ENCODE data around the gene AURKA.

Gene AURKA

DNA sequence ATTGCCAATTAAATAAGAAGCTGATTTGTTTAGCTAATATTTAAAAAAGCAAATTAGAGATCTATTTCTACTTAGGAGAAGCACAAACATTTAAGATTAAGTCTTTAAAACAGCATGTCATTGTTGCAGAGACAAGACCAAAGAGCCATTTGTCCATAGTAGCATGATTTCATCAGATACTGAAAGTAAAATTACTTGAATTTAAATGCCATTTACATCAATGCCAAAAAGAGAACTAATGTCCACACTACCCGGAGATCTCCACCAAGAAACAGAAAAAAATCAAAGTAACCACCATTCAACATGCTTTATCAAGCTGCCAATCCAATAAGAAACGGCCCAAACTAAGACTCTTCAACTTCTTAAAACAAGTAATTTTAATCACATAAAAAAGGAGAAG is 15.7 kb downstream of the AURKA start:
- TF ChIP-seq, protein P1, sequence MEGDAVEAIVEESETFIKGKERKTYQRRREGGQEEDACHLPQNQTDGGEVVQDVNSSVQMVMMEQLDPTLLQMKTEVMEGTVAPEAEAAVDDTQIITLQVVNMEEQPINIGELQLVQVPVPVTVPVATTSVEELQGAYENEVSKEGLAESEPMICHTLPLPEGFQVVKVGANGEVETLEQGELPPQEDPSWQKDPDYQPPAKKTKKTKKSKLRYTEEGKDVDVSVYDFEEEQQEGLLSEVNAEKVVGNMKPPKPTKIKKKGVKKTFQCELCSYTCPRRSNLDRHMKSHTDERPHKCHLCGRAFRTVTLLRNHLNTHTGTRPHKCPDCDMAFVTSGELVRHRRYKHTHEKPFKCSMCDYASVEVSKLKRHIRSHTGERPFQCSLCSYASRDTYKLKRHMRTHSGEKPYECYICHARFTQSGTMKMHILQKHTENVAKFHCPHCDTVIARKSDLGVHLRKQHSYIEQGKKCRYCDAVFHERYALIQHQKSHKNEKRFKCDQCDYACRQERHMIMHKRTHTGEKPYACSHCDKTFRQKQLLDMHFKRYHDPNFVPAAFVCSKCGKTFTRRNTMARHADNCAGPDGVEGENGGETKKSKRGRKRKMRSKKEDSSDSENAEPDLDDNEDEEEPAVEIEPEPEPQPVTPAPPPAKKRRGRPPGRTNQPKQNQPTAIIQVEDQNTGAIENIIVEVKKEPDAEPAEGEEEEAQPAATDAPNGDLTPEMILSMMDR (IDR thresholded peaks at IDR 0.05; ENCODE audit: low read depth, low read length, missing control alignments): no peak
- no peak for DNase-seq (ENCODE audit: low read depth)
- in situ Hi-C loops (cut with HindIII; ENCODE audit: low sequenced_read_pairs): no loop called here
- H3K4me3 ChIP-seq (ENCODE audit: low read depth, low read length): no peak overlapping the region

DNA sequence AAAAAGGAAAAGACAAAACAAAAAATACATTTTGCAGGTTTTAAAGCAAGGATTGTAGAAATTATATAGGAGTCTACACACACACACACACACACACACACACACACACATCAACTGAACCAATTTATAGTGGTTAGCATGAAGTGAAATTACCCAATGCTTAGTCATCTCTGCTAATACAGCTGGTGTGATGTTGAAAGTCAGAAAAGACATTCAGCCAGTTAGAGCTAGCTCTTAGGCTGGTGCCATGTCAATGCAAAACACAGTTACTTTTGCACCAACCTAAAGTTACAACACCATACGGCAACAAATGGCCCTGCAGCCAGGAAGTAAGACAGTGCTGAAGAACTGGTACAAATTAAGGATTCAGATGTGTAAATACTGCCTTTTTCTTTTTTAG is 18.1 kb downstream of the AURKA start:
- H3K4me3 ChIP-seq (ENCODE audit: low read depth, low read length): no peak overlapping the region
- TF ChIP-seq, protein P1 (IDR thresholded peaks at IDR 0.05; ENCODE audit: low read depth, low read length, missing control alignments): no peak
- peak; percentile 70 for DNase-seq (ENCODE audit: low read depth)
- in situ Hi-C loops (cut with HindIII; ENCODE audit: low sequenced_read_pairs): no loop called here

DNA sequence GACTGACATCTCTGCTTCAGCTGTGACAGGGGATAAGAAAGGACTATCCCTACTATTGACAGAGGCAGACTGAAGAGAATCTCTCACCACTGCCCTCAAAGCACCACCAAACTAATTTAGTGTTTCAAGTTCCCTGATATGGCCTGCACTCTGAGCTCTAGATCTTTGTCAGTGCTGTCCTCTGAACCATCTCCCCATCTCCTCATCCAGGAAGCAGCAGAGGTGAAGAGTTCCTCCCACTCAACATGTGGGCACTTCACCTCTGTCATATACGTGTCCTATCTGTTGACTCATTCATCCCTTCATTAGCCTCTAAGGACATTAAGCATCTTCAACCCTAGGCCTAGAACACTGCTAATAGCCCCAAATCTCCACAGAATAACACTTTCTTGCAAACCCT is 19.2 kb downstream of the AURKA start:
- in situ Hi-C loops (cut with HindIII; ENCODE audit: low sequenced_read_pairs): no loop called here
- DNase-seq (ENCODE audit: low read depth): no peak
- no peak overlapping the region for H3K4me3 ChIP-seq (ENCODE audit: low read depth, low read length)
- TF ChIP-seq, protein P1 (IDR thresholded peaks at IDR 0.05; ENCODE audit: low read depth, low read length, missing control alignments): no peak

DNA sequence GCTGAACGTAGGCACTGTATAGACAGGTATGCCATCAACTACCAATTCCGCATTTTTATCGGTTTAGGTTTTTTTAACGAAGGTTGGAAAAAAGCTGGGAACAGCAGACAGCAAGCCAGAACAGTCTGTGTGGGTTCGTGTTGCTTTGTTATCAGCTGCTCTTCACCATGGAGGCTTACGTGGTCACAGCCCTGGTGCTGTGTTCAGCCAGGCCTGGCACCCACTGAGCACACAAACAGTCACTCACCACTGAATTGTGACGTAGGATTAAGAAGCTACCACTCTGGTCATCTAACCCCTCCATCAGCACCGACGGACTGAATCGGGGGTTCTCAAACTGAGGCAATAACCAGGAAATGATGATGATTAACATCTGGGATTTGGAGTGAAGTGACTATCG is 20.0 kb downstream of the AURKA start:
- TF ChIP-seq, protein P1 (IDR thresholded peaks at IDR 0.05; ENCODE audit: low read depth, low read length, missing control alignments): no peak
- no peak overlapping the region for H3K4me3 ChIP-seq (ENCODE audit: low read depth, low read length)
- DNase-seq (ENCODE audit: low read depth): no peak
- in situ Hi-C loops (cut with HindIII; ENCODE audit: low sequenced_read_pairs): no loop called here

DNA sequence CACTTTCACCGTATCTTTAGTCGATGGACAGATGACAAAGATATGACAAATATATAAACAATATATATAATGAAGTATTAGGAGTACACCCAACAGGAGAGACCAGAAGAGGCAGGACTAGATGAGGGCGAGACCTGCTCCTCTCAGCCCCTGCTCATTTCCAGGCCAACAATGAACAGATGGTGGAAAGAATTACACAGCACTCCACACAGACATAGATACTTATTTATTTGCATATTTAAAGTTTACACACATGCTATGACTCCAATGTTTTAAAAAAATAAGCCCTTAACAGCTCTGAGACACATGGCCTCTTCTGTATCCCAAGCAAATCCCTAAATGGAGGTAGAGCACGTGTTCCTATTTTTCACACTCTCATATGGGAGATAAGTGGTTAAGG is 22.8 kb downstream of the AURKA start:
- H3K4me3 ChIP-seq (ENCODE audit: low read depth, low read length): no peak overlapping the region
- DNase-seq (ENCODE audit: low read depth): no peak
- in situ Hi-C loops (cut with HindIII; ENCODE audit: low sequenced_read_pairs): no loop called here
- TF ChIP-seq, protein P1 (IDR thresholded peaks at IDR 0.05; ENCODE audit: low read depth, low read length, missing control alignments): no peak

DNA sequence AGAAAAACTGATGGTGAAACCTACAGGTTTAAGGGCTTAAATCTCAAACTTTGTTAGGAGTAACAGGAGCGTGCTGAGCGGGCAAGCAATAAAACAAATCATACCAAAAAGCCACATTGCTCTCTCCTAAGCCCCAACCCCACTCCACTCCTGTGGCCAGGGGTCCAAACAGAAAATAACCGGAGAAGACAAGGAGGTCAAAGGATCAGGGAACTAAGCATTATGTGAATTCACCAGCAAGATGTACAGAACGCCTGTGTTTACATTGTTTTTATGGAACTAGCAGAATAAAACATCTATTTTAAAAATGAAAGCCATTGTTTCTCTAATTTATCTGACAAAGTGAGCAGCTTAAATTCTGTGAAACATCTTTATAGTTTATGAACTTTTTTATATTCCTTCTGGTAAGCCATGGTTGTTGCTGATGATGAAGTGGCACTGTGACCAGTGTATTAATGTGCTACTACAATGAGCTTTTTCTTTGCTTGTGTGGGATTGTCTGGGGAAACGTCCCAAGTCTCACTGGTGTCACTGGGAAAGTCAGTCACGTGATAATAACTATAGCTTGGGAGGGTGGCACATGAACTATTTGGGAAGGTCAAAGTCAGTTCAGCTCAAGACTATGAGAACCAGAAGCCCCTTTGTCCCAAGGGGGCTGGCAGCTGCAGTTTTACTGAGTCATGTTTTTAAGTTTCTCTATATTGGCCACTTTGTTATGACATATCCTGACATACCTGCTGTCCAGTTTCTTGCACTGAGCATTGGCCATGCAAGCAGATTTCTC is 23.5 kb downstream of the AURKA start:
- no peak overlapping the region for H3K4me3 ChIP-seq (ENCODE audit: low read depth, low read length)
- DNase-seq (ENCODE audit: low read depth): no peak
- in situ Hi-C loops (cut with HindIII; ENCODE audit: low sequenced_read_pairs): no loop called here
- TF ChIP-seq, protein P1 (IDR thresholded peaks at IDR 0.05; ENCODE audit: low read depth, low read length, missing control alignments): no peak

All from astrocyte of the cerebellum (primary cell).